HS-27A (cell line): ENCODE results near the gene ERCC2.
"Not testable (repeated sequence)": the region's sequence is repeated elsewhere in the genome, so short reads cannot be mapped to it uniquely, and the experiment has no call there.

Experiments used
- DNase-seq: peaks from one replicate; pipeline ENCODE4 v3.0.0-alpha.2; 2012; ENCODE audit warnings: low read depth, missing footprints

Gene ERCC2

GRCh38 chr19:45354241-45354842, 16.0 kb downstream of the ERCC2 start:
- DNase-seq = no peak

GRCh38 chr19:45352914-45353796, 17.2 kb downstream of the ERCC2 start:
- no peak for DNase-seq

GRCh38 chr19:45352471-45352870, 17.9 kb downstream of the ERCC2 start:
- DNase-seq = no peak

GRCh38 chr19:45352062-45352461, 18.3 kb downstream of the ERCC2 start:
- no peak for DNase-seq

- no peak for DNase-seq
These were observed 18.9 kb downstream of the ERCC2 start for GRCh38 chr19:45351401-45351952.

GRCh38 chr19:45350477-45351058, 19.8 kb downstream of the ERCC2 start:
- no peak for DNase-seq

GRCh38 chr19:45349430-45349941, 20.9 kb downstream of the ERCC2 start:
- no peak for DNase-seq

- DNase-seq = no peak
These were observed 21.3 kb downstream of the ERCC2 start for GRCh38 chr19:45349126-45349415.

GRCh38 chr19:45348367-45349125, 21.8 kb downstream of the ERCC2 start:
- DNase-seq = no peak

- no peak for DNase-seq
These were observed 22.6 kb downstream of the ERCC2 start for GRCh38 chr19:45347570-45348366.

- DNase-seq = no peak
These were observed 23.9 kb downstream of the ERCC2 start for GRCh38 chr19:45346449-45346848.

GRCh38 chr19:45345506-45345860, 24.9 kb downstream of the ERCC2 start:
- DNase-seq = no peak

GRCh38 chr19:45344621-45345505, 25.5 kb downstream of the ERCC2 start:
- no peak for DNase-seq

- DNase-seq = no peak
These were observed 27.5 kb downstream of the ERCC2 start for GRCh38 chr19:45342911-45343310.

- DNase-seq = no peak
These were observed 29.4 kb downstream of the ERCC2 start for GRCh38 chr19:45340899-45341453.

GRCh38 chr19:45340232-45340898, 30.0 kb downstream of the ERCC2 start, which contains the start of gene KLC3:
Gene KLC3, plus strand, starts transcription at chr19:45340750. Its CDS starts 4,792 bp downstream, at chr19:45345542.
- DNase-seq = no peak

GRCh38 chr19:45339629-45340028, 30.7 kb downstream of the ERCC2 start:
- no peak for DNase-seq

GRCh38 chr19:45336696-45337251, 33.6 kb downstream of the ERCC2 start:
- no peak for DNase-seq

GRCh38 chr19:45334881-45335280, 35.5 kb downstream of the ERCC2 start:
- not testable (repeated sequence) for DNase-seq
